GM19463 (cell line): Measurements from ENCODE around the gene ADGRG1.
A peak's percentile ranks its signal among the peaks of the same experiment; 100 is the strongest.

Experiments used
- ATAC-seq: cut with Tn5 transposase; IDR thresholded peaks from one replicate; pipeline ENCODE4 v1.9.1; 2021; ENCODE audit warnings: mild to moderate bottlenecking, moderate library complexity; ENCODE audit not compliant: unreplicated experiment

The ADGRG1 gene

DNA sequence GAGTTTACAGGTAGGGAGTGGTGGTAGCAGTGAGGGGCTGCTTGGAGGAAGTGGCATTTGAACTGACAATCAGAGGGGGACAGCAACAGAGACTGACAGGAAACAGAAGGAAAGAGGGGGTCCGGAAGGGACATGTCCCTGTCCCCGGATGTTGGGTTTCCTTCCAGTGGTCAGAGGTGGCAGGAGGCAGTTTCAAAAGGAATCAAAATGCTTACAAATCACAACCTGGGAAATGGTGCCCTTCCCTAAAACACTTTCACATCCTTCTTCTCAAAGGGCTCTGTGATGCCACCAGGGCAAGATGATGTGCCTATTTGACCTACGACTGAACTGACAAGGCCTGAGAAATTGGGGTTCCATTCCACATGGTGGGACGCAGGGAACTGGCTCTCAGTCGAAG is 19.7 kb downstream of the ADGRG1 start:
- no peak for ATAC-seq

DNA sequence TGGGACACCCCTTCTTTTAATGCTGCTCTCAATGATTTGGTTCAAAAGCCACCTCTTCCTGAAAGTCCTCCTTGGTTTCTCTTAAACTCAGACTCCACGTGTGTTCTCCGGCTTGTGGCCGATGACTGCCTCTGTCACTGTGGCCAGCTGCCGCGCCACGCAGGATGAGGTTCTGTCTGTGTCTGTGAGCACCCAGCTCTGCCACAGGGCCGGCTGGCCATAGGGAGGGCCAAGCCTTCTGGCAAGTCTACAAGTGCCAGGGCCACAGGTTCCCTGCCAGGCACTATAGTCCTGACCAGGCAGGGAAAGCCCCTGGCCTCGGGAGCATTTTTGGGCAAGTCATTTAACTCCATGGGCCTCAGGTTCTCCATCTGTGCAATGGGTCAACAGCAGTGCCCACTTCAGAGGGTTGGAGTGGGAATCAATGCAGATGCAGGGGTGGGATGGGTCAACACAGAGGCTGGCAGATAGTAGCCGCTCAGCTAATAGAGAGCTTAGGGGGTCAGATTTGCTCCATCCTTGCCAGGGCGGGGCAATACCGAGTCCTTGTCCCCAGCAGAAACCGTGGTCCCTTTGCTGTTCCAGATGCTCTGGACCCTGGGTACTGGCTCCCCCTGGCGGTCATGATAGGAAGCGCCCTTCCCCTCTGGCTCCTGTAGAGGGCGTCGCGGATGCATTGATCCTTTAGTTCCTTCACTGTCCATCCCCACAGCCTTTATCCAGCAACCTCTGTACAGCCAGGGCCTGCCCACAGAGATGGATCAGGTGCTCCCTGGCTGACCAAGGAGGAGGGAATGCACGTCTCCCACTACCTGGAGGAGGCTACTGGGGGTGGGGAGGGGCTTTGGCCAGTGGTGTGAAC is 20.4 kb downstream of the ADGRG1 start:
- ATAC-seq, result peak; percentile 70

DNA sequence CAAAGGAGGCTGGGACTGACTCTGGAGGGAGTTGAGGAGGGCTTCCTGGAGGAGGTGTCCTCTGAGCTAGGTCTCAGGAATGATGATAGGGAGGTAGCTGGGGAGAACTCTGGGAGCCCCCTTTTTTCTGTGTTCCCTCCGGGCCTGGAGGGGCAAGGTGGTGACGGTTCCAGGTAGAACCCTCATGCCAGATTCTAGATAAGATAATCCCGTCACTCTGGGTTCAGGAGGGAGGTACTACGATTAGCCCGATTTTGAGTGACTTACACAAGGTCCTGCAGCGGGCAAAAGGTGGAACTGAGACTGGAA is 21.0 kb downstream of the ADGRG1 start:
- no peak for ATAC-seq

GRCh38 chr16:57649846-57650245 is 21.4 kb downstream of the ADGRG1 start:
- ATAC-seq, result no peak

GRCh38 chr16:57651344-57652333 is 23.2 kb downstream of the ADGRG1 start:
- ATAC-seq, result no peak

- no peak for ATAC-seq
These were observed 24.5 kb downstream of the ADGRG1 start for GRCh38 chr16:57652695-57653471.

DNA sequence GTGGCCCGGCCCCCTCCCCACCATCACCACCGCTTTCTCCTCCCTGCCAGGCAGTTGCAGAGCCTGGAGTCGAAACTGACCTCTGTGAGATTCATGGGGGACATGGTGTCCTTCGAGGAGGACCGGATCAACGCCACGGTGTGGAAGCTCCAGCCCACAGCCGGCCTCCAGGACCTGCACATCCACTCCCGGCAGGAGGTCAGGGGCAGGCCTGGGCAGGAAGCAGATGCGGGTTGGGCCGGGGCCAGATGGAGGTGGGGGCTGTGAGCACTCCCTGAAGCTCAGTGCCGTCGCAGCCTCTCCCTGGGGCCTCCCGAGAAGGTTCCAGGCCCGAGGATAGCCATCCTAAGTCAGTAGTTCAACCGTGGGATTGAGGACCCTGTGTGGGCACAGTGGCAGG is 25.5 kb downstream of the ADGRG1 start:
- no peak for ATAC-seq

DNA sequence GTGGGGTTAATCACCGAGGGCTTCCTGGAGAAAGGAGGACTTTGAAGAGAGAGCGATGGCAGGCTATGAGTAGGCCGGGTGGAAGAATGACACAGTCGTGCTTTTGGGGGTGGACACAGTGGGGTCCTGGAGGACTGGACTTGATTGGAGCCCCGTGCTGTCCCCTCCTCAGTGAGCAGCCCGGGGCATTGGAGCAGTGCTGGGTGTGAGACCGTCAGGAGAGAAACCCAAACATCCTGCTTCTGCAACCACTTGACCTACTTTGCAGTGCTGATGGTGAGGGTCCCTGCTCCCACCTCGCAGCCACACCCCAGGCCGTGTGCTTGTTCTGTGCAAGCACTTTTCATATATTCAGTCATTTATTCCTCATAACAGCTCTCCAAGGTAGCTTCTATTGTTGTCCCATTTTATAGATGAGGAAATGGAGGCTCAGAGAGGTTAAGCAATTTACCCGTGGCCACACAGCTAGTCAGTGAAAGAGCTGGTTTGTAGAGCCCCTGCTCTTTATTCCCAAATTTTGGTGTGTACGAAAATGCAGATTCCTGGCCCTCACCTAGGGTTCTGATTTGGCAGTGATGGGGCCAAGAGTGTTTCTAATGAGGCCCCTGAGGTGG is 28.0 kb downstream of the ADGRG1 start:
- ATAC-seq, result no peak

- no peak for ATAC-seq
These were observed 28.8 kb downstream of the ADGRG1 start for GRCh38 chr16:57657228-57657627.

DNA sequence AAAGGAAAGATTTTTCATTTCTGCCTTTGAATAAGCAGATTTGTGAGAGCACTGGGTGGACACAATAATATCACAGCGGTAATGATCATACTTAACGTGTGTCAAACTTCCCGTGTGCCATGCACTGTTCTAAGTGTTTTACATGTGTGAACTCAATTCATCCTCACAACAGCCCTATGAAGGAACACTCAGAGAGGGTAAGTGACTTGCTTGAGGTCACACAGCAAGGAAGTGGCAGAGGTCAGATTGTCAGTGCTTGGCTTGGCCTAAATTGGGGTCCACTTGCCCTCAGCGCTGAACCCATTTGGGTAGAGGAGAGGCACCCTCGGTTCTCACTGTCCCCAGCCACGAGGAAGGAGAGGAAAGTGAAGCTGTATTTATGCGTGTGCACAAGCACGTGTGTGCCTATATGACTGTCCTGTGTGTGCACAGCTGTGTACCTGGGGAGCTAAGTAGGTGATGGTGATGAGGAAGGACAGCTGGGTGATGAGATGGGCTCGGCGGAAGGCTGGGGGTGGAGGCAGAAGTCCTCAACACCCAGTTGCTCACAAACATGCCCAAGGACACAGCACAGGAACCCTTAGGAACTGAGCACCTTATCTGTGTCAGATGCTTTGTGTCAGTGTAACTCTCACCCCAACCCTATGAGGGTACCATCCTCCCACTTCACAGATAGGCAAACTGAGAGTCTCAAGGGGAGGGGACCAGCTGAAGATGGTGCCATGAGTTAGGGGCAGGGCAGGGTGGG is 29.9 kb downstream of the ADGRG1 start:
- ATAC-seq, result no peak

DNA sequence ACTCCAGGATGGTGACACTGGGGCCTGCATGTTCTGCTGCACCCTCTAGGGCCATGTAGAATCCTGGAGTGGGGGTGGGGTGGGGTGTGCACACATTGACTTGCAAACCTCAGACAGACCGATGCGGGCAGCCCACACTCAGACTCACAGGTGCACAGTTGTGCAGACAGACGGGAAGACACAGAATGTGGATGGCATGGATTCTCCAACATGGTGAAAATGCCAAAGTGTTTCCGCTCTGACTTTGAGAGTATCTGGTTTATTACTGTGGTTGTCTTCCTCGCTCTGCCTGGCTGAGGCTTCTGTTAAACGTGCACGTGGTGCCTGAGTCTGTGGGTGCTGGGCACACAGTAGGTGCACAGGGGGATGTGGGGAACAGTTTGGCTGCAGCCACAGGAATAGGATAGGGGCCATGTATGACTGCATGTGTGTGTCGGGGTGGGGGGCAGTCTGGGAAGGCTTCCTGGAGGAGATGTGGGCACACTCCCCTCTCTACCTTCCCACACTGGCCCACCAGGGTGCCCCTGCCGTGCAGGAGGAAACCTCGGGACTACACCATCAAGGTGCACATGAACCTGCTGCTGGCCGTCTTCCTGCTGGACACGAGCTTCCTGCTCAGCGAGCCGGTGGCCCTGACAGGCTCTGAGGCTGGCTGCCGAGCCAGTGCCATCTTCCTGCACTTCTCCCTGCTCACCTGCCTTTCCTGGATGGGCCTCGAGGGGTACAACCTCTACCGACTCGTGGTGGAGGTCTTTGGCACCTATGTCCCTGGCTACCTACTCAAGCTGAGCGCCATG is 30.6 kb downstream of the ADGRG1 start:
- no peak for ATAC-seq

GRCh38 chr16:57660715-57661463 is 32.5 kb downstream of the ADGRG1 start:
- no peak for ATAC-seq

DNA sequence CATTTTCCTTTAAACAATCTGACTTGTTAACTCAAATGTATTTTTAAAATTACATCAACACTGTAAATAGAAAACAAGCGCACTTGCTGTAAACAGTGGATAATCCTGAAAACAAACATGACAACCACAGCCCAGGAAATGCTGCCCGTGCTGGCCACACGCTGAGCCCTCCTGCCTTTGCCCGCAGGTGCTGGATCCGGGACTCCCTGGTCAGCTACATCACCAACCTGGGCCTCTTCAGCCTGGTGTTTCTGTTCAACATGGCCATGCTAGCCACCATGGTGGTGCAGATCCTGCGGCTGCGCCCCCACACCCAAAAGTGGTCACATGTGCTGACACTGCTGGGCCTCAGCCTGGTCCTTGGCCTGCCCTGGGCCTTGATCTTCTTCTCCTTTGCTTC is 33.1 kb downstream of the ADGRG1 start:
- no peak for ATAC-seq

DNA sequence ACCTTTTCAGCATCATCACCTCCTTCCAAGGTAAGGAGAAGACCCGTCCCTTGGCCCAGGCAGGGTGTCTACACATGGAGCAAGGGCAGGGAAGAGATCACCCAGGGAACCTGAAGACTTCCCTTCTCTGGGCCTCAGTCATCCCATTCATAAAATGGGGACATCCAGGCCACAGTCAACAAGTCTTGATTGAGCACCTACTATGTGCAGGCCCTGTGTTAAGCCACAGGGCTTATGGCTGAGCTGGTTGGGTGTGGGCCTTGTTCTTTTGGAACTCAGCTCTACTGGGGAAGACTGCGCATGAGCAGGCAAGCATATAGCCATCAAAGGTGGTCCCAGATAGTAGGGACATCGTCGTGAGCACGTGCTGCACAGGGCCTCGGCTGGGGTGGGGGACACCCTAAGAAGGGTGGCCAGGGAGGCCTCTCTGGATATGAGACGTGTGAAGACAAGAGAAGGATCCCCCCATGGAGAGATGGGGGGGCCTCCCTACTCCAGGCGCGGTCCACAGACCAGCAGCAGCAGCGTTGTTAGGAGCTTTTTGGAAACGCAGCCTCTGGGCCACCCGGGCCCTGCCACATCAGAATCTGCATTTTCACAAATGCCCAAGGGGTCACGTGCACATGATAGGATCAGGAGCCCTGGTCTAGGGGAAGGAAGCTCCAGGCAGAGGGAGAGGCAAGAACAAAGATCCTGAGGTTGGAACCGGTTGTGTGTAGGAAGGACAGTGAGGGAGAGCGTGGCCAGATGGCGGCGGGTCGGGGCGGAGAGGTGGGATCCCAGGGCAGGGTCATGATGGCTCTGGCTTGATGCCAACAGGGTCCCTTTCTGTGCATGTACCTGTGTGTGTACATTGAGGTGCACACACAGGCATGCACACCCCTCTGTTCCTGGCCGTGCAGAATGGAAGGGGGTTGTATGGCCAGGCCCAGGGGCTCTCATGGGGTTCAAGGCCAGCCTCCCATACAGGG is 33.8 kb downstream of the ADGRG1 start:
- ATAC-seq, result no peak

DNA sequence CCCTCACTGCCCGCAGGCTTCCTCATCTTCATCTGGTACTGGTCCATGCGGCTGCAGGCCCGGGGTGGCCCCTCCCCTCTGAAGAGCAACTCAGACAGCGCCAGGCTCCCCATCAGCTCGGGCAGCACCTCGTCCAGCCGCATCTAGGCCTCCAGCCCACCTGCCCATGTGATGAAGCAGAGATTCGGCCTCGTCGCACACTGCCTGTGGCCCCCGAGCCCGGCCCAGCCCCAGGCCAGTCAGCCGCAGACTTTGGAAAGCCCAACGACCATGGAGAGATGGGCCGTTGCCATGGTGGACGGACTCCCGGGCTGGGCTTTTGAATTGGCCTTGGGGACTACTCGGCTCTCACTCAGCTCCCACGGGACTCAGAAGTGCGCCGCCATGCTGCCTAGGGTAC is 35.0 kb downstream of the ADGRG1 start:
- ATAC-seq, result no peak

DNA sequence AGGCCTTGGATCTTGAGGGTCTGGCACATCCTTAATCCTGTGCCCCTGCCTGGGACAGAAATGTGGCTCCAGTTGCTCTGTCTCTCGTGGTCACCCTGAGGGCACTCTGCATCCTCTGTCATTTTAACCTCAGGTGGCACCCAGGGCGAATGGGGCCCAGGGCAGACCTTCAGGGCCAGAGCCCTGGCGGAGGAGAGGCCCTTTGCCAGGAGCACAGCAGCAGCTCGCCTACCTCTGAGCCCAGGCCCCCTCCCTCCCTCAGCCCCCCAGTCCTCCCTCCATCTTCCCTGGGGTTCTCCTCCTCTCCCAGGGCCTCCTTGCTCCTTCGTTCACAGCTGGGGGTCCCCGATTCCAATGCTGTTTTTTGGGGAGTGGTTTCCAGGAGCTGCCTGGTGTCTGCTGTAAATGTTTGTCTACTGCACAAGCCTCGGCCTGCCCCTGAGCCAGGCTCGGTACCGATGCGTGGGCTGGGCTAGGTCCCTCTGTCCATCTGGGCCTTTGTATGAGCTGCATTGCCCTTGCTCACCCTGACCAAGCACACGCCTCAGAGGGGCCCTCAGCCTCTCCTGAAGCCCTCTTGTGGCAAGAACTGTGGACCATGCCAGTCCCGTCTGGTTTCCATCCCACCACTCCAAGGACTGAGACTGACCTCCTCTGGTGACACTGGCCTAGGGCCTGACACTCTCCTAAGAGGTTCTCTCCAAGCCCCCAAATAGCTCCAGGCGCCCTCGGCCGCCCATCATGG is 35.7 kb downstream of the ADGRG1 start:
- no peak for ATAC-seq

- no peak for ATAC-seq
These were observed 36.2 kb downstream of the ADGRG1 start for GRCh38 chr16:57664662-57665025.
